WTC11 (cell line): Measurements from ENCODE around the gene FURIN.

Source experiments
- FOXJ3 ChIP-seq: sonication (generic); formaldehyde crosslinking; IDR thresholded peaks from 2 replicates; pipeline ENCODE4 v1.9.0; 2021; ENCODE audit warnings: missing genetic modification reagents, mild to moderate bottlenecking, borderline replicate concordance
- FOXP1 ChIP-seq: sonication (generic); formaldehyde crosslinking; IDR thresholded peaks from 2 replicates; pipeline ENCODE4 v1.8.0; 2022; ENCODE audit warnings: missing genetic modification reagents, mild to moderate bottlenecking, moderate library complexity, borderline replicate concordance
- GRHL2 ChIP-seq: fragments of 250-450 bp; sonication (Bioruptor Pico); IDR thresholded peaks from 2 replicates; pipeline ENCODE4 v1.8.0; 2022; ENCODE audit warnings: mild to moderate bottlenecking, moderate library complexity; ENCODE audit not compliant: insufficient replicate concordance, severe bottlenecking
- NFYB ChIP-seq: sonication (generic); formaldehyde crosslinking; conservative IDR thresholded peaks from 2 replicates; pipeline ENCODE4 v1.8.0; 2022; ENCODE audit warnings: low read depth, missing genetic modification reagents
- NR2C2 ChIP-seq: sonication (generic); formaldehyde crosslinking; IDR thresholded peaks from 2 replicates; pipeline ENCODE4 v1.8.0; 2022; ENCODE audit warnings: mild to moderate bottlenecking, missing genetic modification reagents
- NR3C1 ChIP-seq: sonication (generic); formaldehyde crosslinking; conservative IDR thresholded peaks from 2 replicates; pipeline ENCODE4 v1.8.1; 2023; ENCODE audit warnings: low read depth, mild to moderate bottlenecking, missing genetic modification reagents
- ZBTB21 ChIP-seq: sonication (generic); formaldehyde crosslinking; IDR thresholded peaks from 2 replicates; pipeline ENCODE4 v1.8.1; 2023; ENCODE audit warnings: mild to moderate bottlenecking, missing genetic modification reagents, borderline replicate concordance
- TF ChIP-seq, protein P1 (sequence below): fragments of 250-450 bp; sonication (Bioruptor Pico); IDR thresholded peaks from 2 replicates; pipeline ENCODE4 v1.9.0; 2021; ENCODE audit warnings: mild to moderate bottlenecking
- TF ChIP-seq, protein P2 (sequence below): fragments of 200-600 bp; IDR thresholded peaks from 2 replicates; pipeline ENCODE4 v1.8.0; 2022; ENCODE audit warnings: antibody characterized with exemption

- TF ChIP-seq, protein P1, sequence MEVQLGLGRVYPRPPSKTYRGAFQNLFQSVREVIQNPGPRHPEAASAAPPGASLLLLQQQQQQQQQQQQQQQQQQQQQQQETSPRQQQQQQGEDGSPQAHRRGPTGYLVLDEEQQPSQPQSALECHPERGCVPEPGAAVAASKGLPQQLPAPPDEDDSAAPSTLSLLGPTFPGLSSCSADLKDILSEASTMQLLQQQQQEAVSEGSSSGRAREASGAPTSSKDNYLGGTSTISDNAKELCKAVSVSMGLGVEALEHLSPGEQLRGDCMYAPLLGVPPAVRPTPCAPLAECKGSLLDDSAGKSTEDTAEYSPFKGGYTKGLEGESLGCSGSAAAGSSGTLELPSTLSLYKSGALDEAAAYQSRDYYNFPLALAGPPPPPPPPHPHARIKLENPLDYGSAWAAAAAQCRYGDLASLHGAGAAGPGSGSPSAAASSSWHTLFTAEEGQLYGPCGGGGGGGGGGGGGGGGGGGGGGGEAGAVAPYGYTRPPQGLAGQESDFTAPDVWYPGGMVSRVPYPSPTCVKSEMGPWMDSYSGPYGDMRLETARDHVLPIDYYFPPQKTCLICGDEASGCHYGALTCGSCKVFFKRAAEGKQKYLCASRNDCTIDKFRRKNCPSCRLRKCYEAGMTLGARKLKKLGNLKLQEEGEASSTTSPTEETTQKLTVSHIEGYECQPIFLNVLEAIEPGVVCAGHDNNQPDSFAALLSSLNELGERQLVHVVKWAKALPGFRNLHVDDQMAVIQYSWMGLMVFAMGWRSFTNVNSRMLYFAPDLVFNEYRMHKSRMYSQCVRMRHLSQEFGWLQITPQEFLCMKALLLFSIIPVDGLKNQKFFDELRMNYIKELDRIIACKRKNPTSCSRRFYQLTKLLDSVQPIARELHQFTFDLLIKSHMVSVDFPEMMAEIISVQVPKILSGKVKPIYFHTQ (CRISPR knock-in tag): no peak
- TF ChIP-seq, protein P2, sequence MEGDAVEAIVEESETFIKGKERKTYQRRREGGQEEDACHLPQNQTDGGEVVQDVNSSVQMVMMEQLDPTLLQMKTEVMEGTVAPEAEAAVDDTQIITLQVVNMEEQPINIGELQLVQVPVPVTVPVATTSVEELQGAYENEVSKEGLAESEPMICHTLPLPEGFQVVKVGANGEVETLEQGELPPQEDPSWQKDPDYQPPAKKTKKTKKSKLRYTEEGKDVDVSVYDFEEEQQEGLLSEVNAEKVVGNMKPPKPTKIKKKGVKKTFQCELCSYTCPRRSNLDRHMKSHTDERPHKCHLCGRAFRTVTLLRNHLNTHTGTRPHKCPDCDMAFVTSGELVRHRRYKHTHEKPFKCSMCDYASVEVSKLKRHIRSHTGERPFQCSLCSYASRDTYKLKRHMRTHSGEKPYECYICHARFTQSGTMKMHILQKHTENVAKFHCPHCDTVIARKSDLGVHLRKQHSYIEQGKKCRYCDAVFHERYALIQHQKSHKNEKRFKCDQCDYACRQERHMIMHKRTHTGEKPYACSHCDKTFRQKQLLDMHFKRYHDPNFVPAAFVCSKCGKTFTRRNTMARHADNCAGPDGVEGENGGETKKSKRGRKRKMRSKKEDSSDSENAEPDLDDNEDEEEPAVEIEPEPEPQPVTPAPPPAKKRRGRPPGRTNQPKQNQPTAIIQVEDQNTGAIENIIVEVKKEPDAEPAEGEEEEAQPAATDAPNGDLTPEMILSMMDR: no peak
- no peak for TF ChIP-seq NR2C2 (CRISPR knock-in tag)
- no peak for TF ChIP-seq ZBTB21
- no peak for TF ChIP-seq FOXP1 (CRISPR knock-in tag)
- no peak for TF ChIP-seq NR3C1 (CRISPR knock-in tag)
- no peak for TF ChIP-seq NFYB (CRISPR knock-in tag)
- TF ChIP-seq GRHL2 (CRISPR knock-in tag): no peak
- no peak for TF ChIP-seq FOXJ3 (CRISPR knock-in tag)
Observed at GRCh38 chr15:90820481-90820880, 47.9 kb upstream of the FURIN start.
